Body of pancreas (tissue), 4 donors: ENCODE results near the gene MICAL2. TPM values are rescaled to one million over a fixed set of nuclear protein-coding genes. Genes with fewer than 3 reads are reported as not detected.

ENCODE experiments used
- ATAC-seq: fragments of 150-250 bp; one replicate; pipeline ENCODE4 v1.9.1; 2016
- DNase-seq, 4 donors: peaks; one replicate each; pipeline ENCODE4 v3.0.0-alpha.2; 2019
- H3K27ac ChIP-seq, 4 donors: fragments of 200-600 bp; sonication (generic); 1 replicate in 3 of 4; 2 replicates in 1 of 4; pipeline versions ENCODE4 v1.5.1 to v1.6.1; 2016 to 2019; ENCODE audit warnings: mild to moderate bottlenecking in 1 of 4, mixed read lengths in 1 of 4, moderate library complexity in 1 of 4
- H3K27me3 ChIP-seq, 2 donors: fragments of 200-600 bp; sonication (generic); one replicate each; pipeline ENCODE4 v1.6.0; 2016; ENCODE audit warnings: mild to moderate bottlenecking in 1 of 2
- H3K36me3 ChIP-seq, 2 donors: fragments of 200-600 bp; sonication (generic); replicated peaks in 1 of 2; 2 replicates each; pipeline ENCODE4 v1.5.1; 2016; ENCODE audit warnings: low read depth in 2 of 2; ENCODE audit not compliant: insufficient read depth in 1 of 2
- H3K4me1 ChIP-seq: fragments of 200-600 bp; sonication (generic); one replicate; pipeline ENCODE4 v1.6.0; 2016
- H3K4me3 ChIP-seq, 2 donors: fragments of 200-600 bp; sonication (generic); 1 replicate in 1 of 2; 2 replicates in 1 of 2; pipeline ENCODE4 v1.5.1; 2016 to 2019
- H3K9me3 ChIP-seq, 3 donors: fragments of 200-600 bp; sonication (generic); 1 replicate in 2 of 3; 2 replicates in 1 of 3; pipeline ENCODE4 v1.5.1; 2016
- CTCF ChIP-seq, 7 experiments: fragments of 450-650 bp in 4 of 7; fragments of 200-600 bp in 3 of 7; sonication (generic) in 3 of 7; IDR thresholded peaks; one replicate each; pipeline ENCODE4 v1.5.1; 2016 to 2019; ENCODE audit warnings: antibody characterized with exemption in 7 of 7
- POLR2A ChIP-seq, 3 donors: fragments of 450-650 bp; IDR thresholded peaks; one replicate each; pipeline ENCODE4 v1.6.1; 2016; ENCODE audit warnings: antibody characterized with exemption in 3 of 3, mild to moderate bottlenecking in 2 of 3
- WGBS, 2 donors: methylation state at CpG; one replicate each; pipeline ENCODE4 v1.1.5; 2017; 5-methylcytosine and 5-hydroxymethylcytosine counted together
- intact Hi-C: fragments of 100-400 bp; cut with DNase I; formaldehyde crosslinking; loops from one replicate; pipeline ENCODE4 v1.15.1; 2023
- total RNA-seq, 2 donors: library from RNA; depleted of rRNA; stranded (reverse); fragments of >200 nt; gene quantifications; one replicate each; pipeline ENCODE4 v1.1.0, GENCODE V29; 2016

The MICAL2 gene
- total RNA-seq, 2 donors from 2014 or later = 16.6 to 24.4 TPM

GRCh38 chr11:12220305-12220704 lies 109.9 kb downstream of the MICAL2 start:
- ATAC-seq (peak; percentile 54), DNase-seq (peak; percentile 49 to 78 (median 70))
- Histone ChIP-seq H3K27me3 (no peaks in the 10 kb centered on the region), H3K27ac (peak overlapping the region; percentile 70 to 75 (median 72)), H3K36me3 (no peaks in the 10 kb centered on the region), H3K4me3 (no peak overlapping the region), H3K4me1 (peaks cover 59% of the 10 kb centered on the region), H3K9me3 (no peaks in the 10 kb centered on the region)
- intact Hi-C loops = no loop called here
- WGBS, 2 donors = 18 to 43% methylated on average over 2 to 11 of the region's 11 CpGs
- TF ChIP-seq POLR2A (IDR thresholded peaks at IDR 0.05) (no peak), CTCF (IDR thresholded peaks at IDR 0.05) (no peak)

- Histone ChIP-seq H3K4me1 (peaks cover 53% of the 10 kb centered on the region), H3K27me3 (no peaks in the 10 kb centered on the region), H3K36me3 (no peaks in the 10 kb centered on the region), H3K27ac (peak overlapping the region in 3 of 4 donors; percentile 70 to 75 (median 74)), H3K4me3 (no peak overlapping the region), H3K9me3 (no peaks in the 10 kb centered on the region)
- ATAC-seq (no peak), DNase-seq (no peak)
- WGBS, 2 donors = 92 to 94% methylated on average over 6 of the region's 6 CpGs
- no peak for TF ChIP-seq CTCF (IDR thresholded peaks at IDR 0.05)
- TF ChIP-seq POLR2A (IDR thresholded peaks at IDR 0.05) = no peak
- intact Hi-C loops = no loop called here
Observed at GRCh38 chr11:12221051-12221535, 110.7 kb downstream of the MICAL2 start.

DNA sequence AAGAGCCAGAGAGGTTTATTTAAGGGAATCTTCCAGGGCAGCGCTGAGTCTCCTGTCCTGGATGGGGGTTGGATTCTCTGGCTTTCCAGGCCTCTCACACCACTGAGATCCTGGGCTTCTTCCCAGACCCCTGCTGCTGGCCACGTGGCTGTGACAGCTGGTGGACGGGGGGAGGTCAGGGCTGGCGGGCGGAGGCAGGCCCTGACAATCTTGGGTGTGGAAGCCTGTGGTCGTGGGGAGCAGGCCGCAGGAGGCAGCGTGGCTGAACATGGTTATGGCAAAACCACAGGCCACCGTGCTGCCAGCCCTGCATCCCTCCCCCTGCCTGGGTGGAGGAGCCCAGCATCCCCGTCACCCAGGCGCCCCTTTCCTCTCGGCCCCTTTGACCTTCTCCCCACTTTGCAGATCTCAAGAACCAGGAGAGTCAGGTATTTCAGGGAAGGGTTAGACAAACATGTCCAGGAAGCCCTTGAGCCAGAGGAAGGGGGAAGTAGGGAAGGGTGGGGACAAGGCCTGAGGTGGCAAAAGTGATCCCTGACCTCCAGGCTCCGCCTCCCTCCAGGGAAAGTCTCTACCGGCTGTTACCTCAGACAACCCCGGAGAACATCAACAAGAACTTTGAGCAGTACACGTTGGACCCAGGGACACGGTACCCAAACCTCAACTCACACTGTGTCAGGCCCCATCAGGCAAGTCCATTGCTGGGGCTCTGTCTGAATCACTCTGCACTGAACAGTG lies 111.8 kb downstream of the MICAL2 start:
- TF ChIP-seq POLR2A (IDR thresholded peaks at IDR 0.05) (no peak), CTCF (IDR thresholded peaks at IDR 0.05) (no peak)
- Histone ChIP-seq H3K9me3 (no peaks in the 10 kb centered on the region), H3K27ac (no peak overlapping the region), H3K4me1 (peaks cover 42% of the 10 kb centered on the region), H3K4me3 (no peak overlapping the region), H3K36me3 (no peaks in the 10 kb centered on the region), H3K27me3 (no peaks in the 10 kb centered on the region)
- WGBS, 2 donors = 79% methylated on average over 15 to 17 of the region's 17 CpGs
- no peak for DNase-seq
- intact Hi-C loops = no loop called here
- no peak for ATAC-seq

DNA sequence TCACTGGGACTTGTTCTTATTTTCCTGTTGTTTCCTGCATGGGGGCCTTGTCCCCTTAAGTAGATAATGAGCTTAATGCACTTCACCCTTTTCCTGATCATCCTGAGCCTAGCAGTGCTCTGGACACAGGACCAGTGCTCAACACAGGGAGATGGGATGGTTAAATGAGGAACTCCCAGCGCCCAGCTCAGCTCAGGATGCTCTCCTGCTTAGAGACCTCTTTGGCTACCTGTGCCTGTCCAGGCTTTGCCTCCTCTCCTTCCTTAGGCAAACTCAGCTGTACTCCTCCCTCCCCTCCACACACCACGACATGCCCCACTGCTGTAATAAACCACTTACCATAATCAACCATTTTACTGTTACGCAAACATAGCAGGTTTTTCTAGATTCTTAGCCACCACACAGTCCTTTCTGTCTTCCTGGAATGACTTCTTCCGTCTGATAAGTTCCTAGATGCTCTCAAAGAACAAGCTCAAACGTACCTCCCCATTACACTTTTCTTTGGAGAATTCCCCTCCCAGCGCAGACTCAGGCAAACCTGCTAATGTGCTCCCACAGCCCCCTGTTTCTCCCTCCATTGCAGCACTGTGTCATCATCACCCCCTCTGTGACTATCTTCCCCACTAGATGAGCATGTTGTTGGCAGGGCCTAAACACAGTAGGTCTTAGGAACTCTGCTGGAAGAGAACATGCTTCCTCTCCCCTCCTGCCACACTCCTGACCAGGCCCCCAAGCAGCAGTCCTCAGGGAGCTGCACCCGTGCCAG lies 113.6 kb downstream of the MICAL2 start:
- H3K27ac ChIP-seq = no peak overlapping the region

More for the DNA sequence above, 113.6 kb downstream of the MICAL2 start:
- DNase-seq = no peak
- Histone ChIP-seq H3K4me1 (peaks cover 25% of the 10 kb centered on the region), H3K9me3 (no peaks in the 10 kb centered on the region), H3K27me3 (no peaks in the 10 kb centered on the region), H3K36me3 (no peaks in the 10 kb centered on the region), H3K4me3 (no peak overlapping the region)
- intact Hi-C loops = no loop called here
- WGBS, 2 donors = 73 to 81% methylated on average over 7 of the region's 7 CpGs
- no peak for TF ChIP-seq CTCF (IDR thresholded peaks at IDR 0.05)
- TF ChIP-seq POLR2A (IDR thresholded peaks at IDR 0.05) = no peak
- no peak for ATAC-seq
